Endothelial cell of umbilical vein (primary cell): ENCODE data around the gene FAXDC2.

Source experiments
- EZH2 ChIP-seq: IDR thresholded peaks from 2 replicates; pipeline ENCODE4 v1.6.1; 2012; ENCODE audit warnings: borderline replicate concordance, low read depth, mild to moderate bottlenecking, moderate library complexity, low read length, inconsistent platforms; ENCODE audit not compliant: severe bottlenecking
- JUN ChIP-seq: IDR thresholded peaks from 2 replicates; pipeline ENCODE4 v1.6.1; 2011; ENCODE audit warnings: borderline replicate concordance, low read depth; ENCODE audit not compliant: insufficient read length, insufficient read depth
- POLR2A ChIP-seq: IDR thresholded peaks from 2 replicates; pipeline ENCODE4 v1.6.1; 2012; ENCODE audit warnings: low read depth, mild to moderate bottlenecking, control low read depth, low read length
- POLR2AphosphoS5 ChIP-seq: IDR thresholded peaks from 2 replicates; pipeline ENCODE4 v1.6.1; 2012; ENCODE audit warnings: low read depth, mild to moderate bottlenecking, control low read depth, low read length, moderate library complexity; ENCODE audit not compliant: insufficient read depth
- TF ChIP-seq, protein P1 (sequence below), 2 donors: IDR thresholded peaks; 1 replicate in 1 of 2; 2 replicates in 1 of 2; pipeline ENCODE4 v1.5.1; 2011; ENCODE audit warnings: low read length in 2 of 2, mild to moderate bottlenecking in 2 of 2, moderate library complexity in 2 of 2, control low read depth in 1 of 2, inconsistent platforms in 1 of 2, low read depth in 1 of 2; ENCODE audit not compliant: insufficient read depth in 1 of 2; ENCODE audit errors: extremely low read depth in 1 of 2

DNA sequence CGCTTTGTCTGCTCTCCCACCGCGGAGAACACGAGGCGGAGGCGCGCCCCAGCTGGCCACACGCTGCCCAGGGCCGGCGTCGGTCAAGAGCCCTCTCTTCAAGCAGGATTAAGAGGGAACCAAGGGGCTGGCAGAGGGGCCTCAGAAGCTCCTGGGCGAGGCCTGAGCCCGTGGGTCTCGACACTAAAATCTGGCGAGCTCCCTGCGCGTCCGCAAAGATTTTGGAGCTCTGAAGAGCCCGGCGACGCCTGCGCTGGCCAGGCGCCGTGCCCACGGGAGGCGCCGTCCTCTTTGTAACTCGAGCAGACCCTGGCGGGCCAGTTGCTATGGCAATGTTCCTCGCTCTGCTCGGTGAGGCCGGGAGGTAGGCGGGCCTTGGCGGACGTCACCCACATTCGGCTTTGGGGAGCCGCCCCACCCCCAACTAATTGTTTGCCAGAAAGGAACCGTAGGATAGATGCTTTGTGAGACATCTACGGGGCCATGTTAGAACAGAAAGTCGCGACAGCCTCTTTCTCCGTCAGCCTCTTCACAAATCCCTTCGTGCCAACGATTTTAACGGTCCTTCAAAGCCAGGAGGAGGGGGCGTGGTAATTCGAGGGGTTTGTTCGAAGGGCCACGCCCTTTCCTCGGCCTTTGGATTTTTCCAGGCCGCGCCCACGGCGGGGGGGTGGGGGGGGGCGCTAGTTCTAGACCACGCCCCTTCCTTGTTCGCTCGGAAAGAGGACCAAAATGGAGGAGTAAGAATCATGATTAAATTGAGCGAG lies 7.3 kb upstream of the FAXDC2 start:
- TF ChIP-seq, protein P1, sequence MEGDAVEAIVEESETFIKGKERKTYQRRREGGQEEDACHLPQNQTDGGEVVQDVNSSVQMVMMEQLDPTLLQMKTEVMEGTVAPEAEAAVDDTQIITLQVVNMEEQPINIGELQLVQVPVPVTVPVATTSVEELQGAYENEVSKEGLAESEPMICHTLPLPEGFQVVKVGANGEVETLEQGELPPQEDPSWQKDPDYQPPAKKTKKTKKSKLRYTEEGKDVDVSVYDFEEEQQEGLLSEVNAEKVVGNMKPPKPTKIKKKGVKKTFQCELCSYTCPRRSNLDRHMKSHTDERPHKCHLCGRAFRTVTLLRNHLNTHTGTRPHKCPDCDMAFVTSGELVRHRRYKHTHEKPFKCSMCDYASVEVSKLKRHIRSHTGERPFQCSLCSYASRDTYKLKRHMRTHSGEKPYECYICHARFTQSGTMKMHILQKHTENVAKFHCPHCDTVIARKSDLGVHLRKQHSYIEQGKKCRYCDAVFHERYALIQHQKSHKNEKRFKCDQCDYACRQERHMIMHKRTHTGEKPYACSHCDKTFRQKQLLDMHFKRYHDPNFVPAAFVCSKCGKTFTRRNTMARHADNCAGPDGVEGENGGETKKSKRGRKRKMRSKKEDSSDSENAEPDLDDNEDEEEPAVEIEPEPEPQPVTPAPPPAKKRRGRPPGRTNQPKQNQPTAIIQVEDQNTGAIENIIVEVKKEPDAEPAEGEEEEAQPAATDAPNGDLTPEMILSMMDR (IDR thresholded peaks at IDR 0.05; ENCODE audit: extremely low read depth in 1 of 2, insufficient read depth in 1 of 2, low read depth in 1 of 2, low read length in 2 of 2), result peak in 1 of 2 donors; percentile 8
- TF ChIP-seq POLR2AphosphoS5, result peak; percentile 83
- no peak for TF ChIP-seq EZH2
- TF ChIP-seq JUN, result no peak
- TF ChIP-seq POLR2A, result peak; percentile 82
